Fibroblast of lung (primary cell): Measurements from ENCODE around the gene CACNA2D3. TPM values are rescaled to one million over a fixed set of nuclear protein-coding genes. Genes with fewer than 3 reads are reported as not detected.

ENCODE experiments used
- DNase-seq, 2 donors: peaks; one replicate each; pipeline versions ENCODE4 v3.0.0 to v3.0.0-alpha.2; 2010; ENCODE audit warnings: low read depth in 2 of 2
- H2AFZ ChIP-seq: 2 replicates; pipeline ENCODE4 v1.5.1; 2012; ENCODE audit warnings: low read length, control low read depth, inconsistent platforms
- H3K27ac ChIP-seq: 2 replicates; pipeline ENCODE4 v1.5.1; 2011; ENCODE audit warnings: low read length, control low read depth; ENCODE audit not compliant: insufficient read depth
- H3K27me3 ChIP-seq: 2 replicates; pipeline ENCODE4 v1.5.1; 2011; ENCODE audit warnings: mild to moderate bottlenecking, low read length; ENCODE audit not compliant: control insufficient read depth, insufficient read depth
- H3K36me3 ChIP-seq: 2 replicates; pipeline ENCODE4 v1.5.1; 2011; ENCODE audit warnings: low read length; ENCODE audit not compliant: control insufficient read depth, insufficient read depth
- H3K4me1 ChIP-seq: 2 replicates; pipeline ENCODE4 v1.5.1; 2011; ENCODE audit warnings: low read length; ENCODE audit not compliant: control insufficient read depth, insufficient read depth; ENCODE audit errors: extremely low read depth
- H3K4me2 ChIP-seq: 2 replicates; pipeline ENCODE4 v1.5.1; 2011; ENCODE audit warnings: low read length, control low read depth; ENCODE audit not compliant: insufficient read depth; ENCODE audit errors: extremely low read depth
- H3K4me3 ChIP-seq, 4 experiments: fragments of 200-600 bp in 1 of 4; sonication (generic) in 1 of 4; replicated peaks in 1 of 4; 2 replicates each; pipeline ENCODE4 v1.5.1; 2011 to 2016; ENCODE audit warnings: low read length in 4 of 4, low read depth in 3 of 4, mild to moderate bottlenecking in 3 of 4, control low read depth in 2 of 4, inconsistent platforms in 1 of 4, mixed read lengths in 1 of 4; ENCODE audit not compliant: insufficient read depth in 1 of 4; ENCODE audit errors: control extremely low read depth in 1 of 4
- H3K79me2 ChIP-seq: 2 replicates; pipeline ENCODE4 v1.5.1; 2012; ENCODE audit warnings: mild to moderate bottlenecking, low read length, inconsistent platforms; ENCODE audit not compliant: control insufficient read depth, insufficient read depth
- H3K9ac ChIP-seq: 2 replicates; pipeline ENCODE4 v1.5.1; 2011; ENCODE audit warnings: mild to moderate bottlenecking, low read length, control low read depth; ENCODE audit not compliant: insufficient read depth
- H3K9me3 ChIP-seq: 2 replicates; pipeline ENCODE4 v1.5.1; 2012; ENCODE audit warnings: low read depth, low read length; ENCODE audit not compliant: control insufficient read depth, insufficient read depth
- H4K20me1 ChIP-seq: 2 replicates; pipeline ENCODE4 v1.5.1; 2011; ENCODE audit warnings: low read length; ENCODE audit not compliant: control insufficient read depth, insufficient read depth; ENCODE audit errors: extremely low read depth
- CTCF ChIP-seq, 2 donors: IDR thresholded peaks in 1 of 2; conservative IDR thresholded peaks in 1 of 2; 1 replicate in 1 of 2; 2 replicates in 1 of 2; pipeline ENCODE4 v1.5.1; 2011 to 2012; ENCODE audit warnings: low read length in 2 of 2, control low read depth in 1 of 2, inconsistent platforms in 1 of 2, low read depth in 1 of 2, mild to moderate bottlenecking in 1 of 2
- EZH2 ChIP-seq: IDR thresholded peaks from 2 replicates; pipeline ENCODE4 v1.5.1; 2012; ENCODE audit warnings: low read length, control low read depth, mild to moderate bottlenecking; ENCODE audit errors: missing control alignments
- polyA plus RNA-seq, 2 donors: library from polyadenylated mRNA; depleted of rRNA in 1 of 2; stranded (reverse) in 1 of 2; unstranded in 1 of 2; fragments of >200 nt; gene quantifications; 2 replicates each; pipeline ENCODE4 v1.2.1, GENCODE V29; 2011 to 2012; ENCODE audit warnings: missing spikeins in 1 of 2
- total RNA-seq: library from RNA; depleted of rRNA; stranded (reverse); fragments of >200 nt; gene quantifications from 2 replicates; pipeline ENCODE4 v1.2.1, GENCODE V29; 2014

The CACNA2D3 gene
- total and polyA plus RNA-seq, 2 donors (not counting 1 experiment from before 2014, with no cell fraction given): 1.8 to 11.5 TPM

- no peak overlapping the region for H3K4me3 ChIP-seq
- H4K20me1 ChIP-seq: no peaks in the 10 kb centered on the region
- no peaks in the 10 kb centered on the region for H3K9me3 ChIP-seq
- TF ChIP-seq CTCF (conservative IDR thresholded peaks at IDR 0.05 in 1 of 2, IDR thresholded peaks at IDR 0.05 in 1 of 2; ENCODE audit: low read depth in 1 of 2, low read length in 2 of 2) (no peak), EZH2 (no peak)
- no peaks in the 10 kb centered on the region for H3K79me2 ChIP-seq
- peaks cover 10% of the 10 kb centered on the region for H3K4me1 ChIP-seq
- DNase-seq: peak in 1 of 2 donors; percentile 73
- no peak overlapping the region for H2AFZ ChIP-seq
- H3K27me3 ChIP-seq: no peaks in the 10 kb centered on the region
- peak overlapping the region; percentile 11 for H3K4me2 ChIP-seq
- H3K36me3 ChIP-seq: no peaks in the 10 kb centered on the region
- H3K27ac ChIP-seq: peak overlapping the region; percentile 65
- H3K9ac ChIP-seq: no peak overlapping the region
These were observed 633.4 kb downstream of the CACNA2D3 start for GRCh38 chr3:54755756-54756155.

GRCh38 chr3:54756330-54756731, 634.0 kb downstream of the CACNA2D3 start:
- Histone ChIP-seq H3K9me3 (no peaks in the 10 kb centered on the region), H3K79me2 (no peaks in the 10 kb centered on the region), H3K4me3 (no peak overlapping the region), H4K20me1 (no peaks in the 10 kb centered on the region), H3K4me1 (peaks cover 10% of the 10 kb centered on the region), H3K36me3 (no peaks in the 10 kb centered on the region), H3K9ac (no peak overlapping the region), H3K27me3 (no peaks in the 10 kb centered on the region), H2AFZ (no peak overlapping the region), H3K4me2 (peak overlapping the region; percentile 38), H3K27ac (peak overlapping the region; percentile 65)
- TF ChIP-seq CTCF (conservative IDR thresholded peaks at IDR 0.05 in 1 of 2, IDR thresholded peaks at IDR 0.05 in 1 of 2; ENCODE audit: low read depth in 1 of 2, low read length in 2 of 2): no peak
- TF ChIP-seq EZH2: no peak
- peak; percentile 90 to 97 for DNase-seq

- H3K79me2 ChIP-seq: no peaks in the 10 kb centered on the region
- peaks cover 10% of the 10 kb centered on the region for H3K4me1 ChIP-seq
- H3K9me3 ChIP-seq: no peaks in the 10 kb centered on the region
- no peak overlapping the region for H3K27ac ChIP-seq
- no peaks in the 10 kb centered on the region for H4K20me1 ChIP-seq
- no peaks in the 10 kb centered on the region for H3K36me3 ChIP-seq
- H3K4me2 ChIP-seq: no peak overlapping the region
- no peaks in the 10 kb centered on the region for H3K27me3 ChIP-seq
- no peak for TF ChIP-seq CTCF (conservative IDR thresholded peaks at IDR 0.05 in 1 of 2, IDR thresholded peaks at IDR 0.05 in 1 of 2; ENCODE audit: low read depth in 1 of 2, low read length in 2 of 2)
- no peak overlapping the region for H2AFZ ChIP-seq
- no peak overlapping the region for H3K9ac ChIP-seq
- no peak overlapping the region for H3K4me3 ChIP-seq
- no peak for DNase-seq
These were observed 636.1 kb downstream of the CACNA2D3 start for GRCh38 chr3:54758461-54758860.
